ENCODE data around the gene SPRY2.

GRCh38 chr13:80388506-80388905 lies 47.6 kb upstream of the SPRY2 start:
- no peak for TF ChIP-seq CTCF (IDR thresholded peaks at IDR 0.05; ENCODE audit: low read length)
- no peak for TF ChIP-seq EZH2phosphoT487 (IDR thresholded peaks at IDR 0.05; ENCODE audit: low read length)
- no peak for TF ChIP-seq EZH2 (optimal IDR thresholded peaks at IDR 0.05; ENCODE audit: low read depth, low read length)
